ENCODE data around the gene RNF149.

The RNF149 gene

DNA sequence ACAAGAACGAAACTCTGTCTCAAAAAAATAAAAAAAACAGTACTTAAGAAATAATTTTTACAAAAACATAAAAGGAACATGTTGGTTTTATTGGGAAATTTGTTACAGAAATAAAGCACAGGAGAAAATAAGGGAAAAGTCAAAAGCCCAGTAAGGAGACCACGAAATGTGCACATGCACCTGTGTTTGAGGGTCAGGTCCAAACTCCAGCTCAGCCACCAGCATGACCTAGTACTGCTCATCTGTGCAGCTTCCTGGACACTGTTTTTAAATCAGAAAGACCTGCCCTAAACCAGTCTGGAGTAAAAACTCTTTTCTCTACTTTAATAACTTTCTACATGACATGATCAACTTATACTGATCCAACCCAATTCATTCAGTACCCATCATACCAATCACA, 21.2 kb downstream of the RNF149 start (continued):
- TF ChIP-seq TOX (CRISPR knock-in tag; IDR thresholded peaks at IDR 0.05; ENCODE audit: borderline replicate concordance) = no peak

DNA sequence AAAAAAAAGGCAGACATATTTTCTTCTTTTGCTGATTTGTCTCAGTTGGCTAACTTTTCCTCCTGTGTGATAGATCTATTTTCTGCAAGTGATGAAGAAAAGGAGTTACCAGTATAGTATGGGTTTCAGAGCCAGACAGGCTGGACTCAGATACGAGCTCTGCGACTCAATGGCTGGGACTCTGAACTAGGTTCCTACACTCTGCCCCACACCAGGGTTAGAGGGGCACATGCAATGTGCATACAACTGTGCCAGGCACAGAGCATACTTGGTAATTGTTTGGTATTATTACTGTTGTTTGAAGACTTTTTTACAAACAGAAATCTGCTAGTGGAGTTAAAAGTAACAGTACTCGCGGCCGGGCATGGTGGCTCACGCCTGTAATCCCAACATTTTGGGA, 21.8 kb downstream of the RNF149 start:
- no peak for ATAC-seq

DNA sequence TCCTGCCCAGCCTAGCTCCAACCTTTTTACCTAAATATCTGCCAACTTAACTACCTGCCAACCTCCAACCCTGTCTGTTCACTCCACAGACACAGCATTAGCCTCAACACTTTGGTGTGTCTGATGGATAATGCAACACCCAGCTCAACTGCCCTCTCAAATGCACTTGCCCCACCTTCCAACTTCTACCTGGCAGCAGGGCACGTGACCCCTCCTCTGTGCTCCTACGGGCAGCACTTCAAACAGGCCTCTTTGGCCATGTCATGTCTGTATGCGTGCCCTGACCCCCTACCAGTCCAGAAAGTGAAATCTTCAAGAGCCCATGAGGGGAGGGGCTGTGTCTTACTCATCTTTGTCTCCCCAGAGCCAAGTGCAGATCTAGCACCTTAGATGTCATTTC, 25.5 kb downstream of the RNF149 start:
- TF ChIP-seq SNAI2 (CRISPR knock-in tag; IDR thresholded peaks at IDR 0.05) (no peak), CSDC2 (CRISPR knock-in tag; IDR thresholded peaks at IDR 0.05) (no peak), GLIS3 (CRISPR knock-in tag; IDR thresholded peaks at IDR 0.05) (no peak), OSR1 (CRISPR knock-in tag; IDR thresholded peaks at IDR 0.05) (no peak), ZNF8 (CRISPR knock-in tag; IDR thresholded peaks at IDR 0.05) (no peak), ARNTL (CRISPR knock-in tag; IDR thresholded peaks at IDR 0.05; ENCODE audit: borderline replicate concordance, low read depth) (no peak), RARB (CRISPR knock-in tag; IDR thresholded peaks at IDR 0.05) (no peak)
- TF ChIP-seq, protein P1, sequence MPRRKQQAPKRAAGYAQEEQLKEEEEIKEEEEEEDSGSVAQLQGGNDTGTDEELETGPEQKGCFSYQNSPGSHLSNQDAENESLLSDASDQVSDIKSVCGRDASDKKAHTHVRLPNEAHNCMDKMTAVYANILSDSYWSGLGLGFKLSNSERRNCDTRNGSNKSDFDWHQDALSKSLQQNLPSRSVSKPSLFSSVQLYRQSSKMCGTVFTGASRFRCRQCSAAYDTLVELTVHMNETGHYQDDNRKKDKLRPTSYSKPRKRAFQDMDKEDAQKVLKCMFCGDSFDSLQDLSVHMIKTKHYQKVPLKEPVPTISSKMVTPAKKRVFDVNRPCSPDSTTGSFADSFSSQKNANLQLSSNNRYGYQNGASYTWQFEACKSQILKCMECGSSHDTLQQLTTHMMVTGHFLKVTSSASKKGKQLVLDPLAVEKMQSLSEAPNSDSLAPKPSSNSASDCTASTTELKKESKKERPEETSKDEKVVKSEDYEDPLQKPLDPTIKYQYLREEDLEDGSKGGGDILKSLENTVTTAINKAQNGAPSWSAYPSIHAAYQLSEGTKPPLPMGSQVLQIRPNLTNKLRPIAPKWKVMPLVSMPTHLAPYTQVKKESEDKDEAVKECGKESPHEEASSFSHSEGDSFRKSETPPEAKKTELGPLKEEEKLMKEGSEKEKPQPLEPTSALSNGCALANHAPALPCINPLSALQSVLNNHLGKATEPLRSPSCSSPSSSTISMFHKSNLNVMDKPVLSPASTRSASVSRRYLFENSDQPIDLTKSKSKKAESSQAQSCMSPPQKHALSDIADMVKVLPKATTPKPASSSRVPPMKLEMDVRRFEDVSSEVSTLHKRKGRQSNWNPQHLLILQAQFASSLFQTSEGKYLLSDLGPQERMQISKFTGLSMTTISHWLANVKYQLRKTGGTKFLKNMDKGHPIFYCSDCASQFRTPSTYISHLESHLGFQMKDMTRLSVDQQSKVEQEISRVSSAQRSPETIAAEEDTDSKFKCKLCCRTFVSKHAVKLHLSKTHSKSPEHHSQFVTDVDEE (CRISPR knock-in tag; IDR thresholded peaks at IDR 0.05) = no peak
- no peak for ATAC-seq

More for the DNA sequence above, 21.8 kb downstream of the RNF149 start:
- TF ChIP-seq TCF4 (CRISPR knock-in tag; IDR thresholded peaks at IDR 0.05; ENCODE audit: borderline replicate concordance) (no peak), ZNF70 (CRISPR knock-in tag; IDR thresholded peaks at IDR 0.05) (no peak), RARB (CRISPR knock-in tag; IDR thresholded peaks at IDR 0.05) (no peak)
- TF ChIP-seq, protein P1 (CRISPR knock-in tag; IDR thresholded peaks at IDR 0.05) = no peak
- TF ChIP-seq, protein P2, sequence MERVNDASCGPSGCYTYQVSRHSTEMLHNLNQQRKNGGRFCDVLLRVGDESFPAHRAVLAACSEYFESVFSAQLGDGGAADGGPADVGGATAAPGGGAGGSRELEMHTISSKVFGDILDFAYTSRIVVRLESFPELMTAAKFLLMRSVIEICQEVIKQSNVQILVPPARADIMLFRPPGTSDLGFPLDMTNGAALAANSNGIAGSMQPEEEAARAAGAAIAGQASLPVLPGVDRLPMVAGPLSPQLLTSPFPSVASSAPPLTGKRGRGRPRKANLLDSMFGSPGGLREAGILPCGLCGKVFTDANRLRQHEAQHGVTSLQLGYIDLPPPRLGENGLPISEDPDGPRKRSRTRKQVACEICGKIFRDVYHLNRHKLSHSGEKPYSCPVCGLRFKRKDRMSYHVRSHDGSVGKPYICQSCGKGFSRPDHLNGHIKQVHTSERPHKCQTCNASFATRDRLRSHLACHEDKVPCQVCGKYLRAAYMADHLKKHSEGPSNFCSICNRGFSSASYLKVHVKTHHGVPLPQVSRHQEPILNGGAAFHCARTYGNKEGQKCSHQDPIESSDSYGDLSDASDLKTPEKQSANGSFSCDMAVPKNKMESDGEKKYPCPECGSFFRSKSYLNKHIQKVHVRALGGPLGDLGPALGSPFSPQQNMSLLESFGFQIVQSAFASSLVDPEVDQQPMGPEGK (CRISPR knock-in tag; IDR thresholded peaks at IDR 0.05; ENCODE audit: borderline replicate concordance) = no peak
- TF ChIP-seq, protein P3, sequence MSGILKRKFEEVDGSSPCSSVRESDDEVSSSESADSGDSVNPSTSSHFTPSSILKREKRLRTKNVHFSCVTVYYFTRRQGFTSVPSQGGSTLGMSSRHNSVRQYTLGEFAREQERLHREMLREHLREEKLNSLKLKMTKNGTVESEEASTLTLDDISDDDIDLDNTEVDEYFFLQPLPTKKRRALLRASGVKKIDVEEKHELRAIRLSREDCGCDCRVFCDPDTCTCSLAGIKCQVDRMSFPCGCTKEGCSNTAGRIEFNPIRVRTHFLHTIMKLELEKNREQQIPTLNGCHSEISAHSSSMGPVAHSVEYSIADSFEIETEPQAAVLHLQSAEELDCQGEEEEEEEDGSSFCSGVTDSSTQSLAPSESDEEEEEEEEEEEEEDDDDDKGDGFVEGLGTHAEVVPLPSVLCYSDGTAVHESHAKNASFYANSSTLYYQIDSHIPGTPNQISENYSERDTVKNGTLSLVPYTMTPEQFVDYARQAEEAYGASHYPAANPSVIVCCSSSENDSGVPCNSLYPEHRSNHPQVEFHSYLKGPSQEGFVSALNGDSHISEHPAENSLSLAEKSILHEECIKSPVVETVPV (CRISPR knock-in tag; IDR thresholded peaks at IDR 0.05) = no peak

DNA sequence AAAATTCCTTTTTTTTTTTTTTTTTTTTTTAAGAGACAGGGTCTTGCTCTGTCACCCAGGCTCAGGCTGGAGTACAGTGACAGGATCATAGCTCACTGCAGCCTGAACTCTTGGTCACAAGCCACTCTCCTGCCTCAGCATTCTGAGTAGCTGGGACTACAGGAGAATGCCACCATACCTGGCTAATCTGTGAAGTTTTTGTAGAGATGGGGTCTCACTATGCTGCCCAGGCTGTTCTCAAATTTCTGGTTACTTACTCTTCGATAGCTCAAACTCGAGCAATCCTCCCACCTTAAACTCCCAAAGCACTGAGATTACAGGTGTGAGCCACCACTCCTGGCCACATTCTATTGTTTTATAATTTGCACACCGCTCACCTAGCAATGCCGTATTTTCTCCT, 27.0 kb downstream of the RNF149 start:
- TF ChIP-seq, protein P3 (CRISPR knock-in tag; IDR thresholded peaks at IDR 0.05) = no peak
- TF ChIP-seq RARB (CRISPR knock-in tag; IDR thresholded peaks at IDR 0.05) (no peak), ESRRG (CRISPR knock-in tag; IDR thresholded peaks at IDR 0.05) (no peak)
- no peak for ATAC-seq

DNA sequence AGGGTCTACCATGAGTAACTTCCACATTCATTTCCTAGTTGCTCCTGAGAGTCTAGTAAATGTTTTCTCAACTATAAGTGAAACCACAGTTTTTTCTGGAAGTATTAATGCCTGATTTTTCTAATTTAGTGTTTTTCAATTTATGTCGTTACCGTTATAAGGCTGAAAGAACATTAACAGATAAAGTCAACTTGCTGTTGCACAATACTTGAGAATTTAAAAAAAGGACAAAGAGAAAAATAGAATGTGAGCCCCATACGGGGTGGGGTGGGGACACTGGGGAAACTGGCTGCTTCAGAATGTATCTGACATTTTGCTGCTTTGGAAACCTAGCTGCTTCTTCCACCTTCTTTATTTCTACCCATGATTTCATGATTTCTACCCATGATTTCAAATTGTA, 29.6 kb downstream of the RNF149 start:
- TF ChIP-seq SNAI2 (CRISPR knock-in tag; IDR thresholded peaks at IDR 0.05) (no peak), TOX (CRISPR knock-in tag; IDR thresholded peaks at IDR 0.05; ENCODE audit: borderline replicate concordance) (no peak), ZNF70 (CRISPR knock-in tag; IDR thresholded peaks at IDR 0.05) (no peak)
- TF ChIP-seq, protein P2 (CRISPR knock-in tag; IDR thresholded peaks at IDR 0.05; ENCODE audit: borderline replicate concordance) = no peak
- TF ChIP-seq, protein P1 (CRISPR knock-in tag; IDR thresholded peaks at IDR 0.05) = no peak
- no peak for ATAC-seq
